Frontal cortex (tissue), 4 donors: ENCODE measurements around the gene DNAJC10. TPM values are rescaled to one million over a fixed set of nuclear protein-coding genes. Genes with fewer than 3 reads are reported as not detected.
A peak's percentile ranks its signal among the peaks of the same experiment; 100 is the strongest.
"Not testable (repeated sequence)": the region's sequence is repeated elsewhere in the genome, so short reads cannot be mapped to it uniquely, and the experiment has no call there.

ENCODE experiments used
- DNase-seq, 2 donors: peaks; one replicate each; pipeline ENCODE4 v3.0.0; 2012; ENCODE audit warnings: low spot score in 2 of 2
- FAIRE-seq: peaks from 2 replicates; lab custom pipeline; 2012; peaks lifted over from hg19 to GRCh38; lab: Jason Lieb, UNC
- total RNA-seq: library from RNA; depleted of rRNA; stranded (reverse); fragments of >200 nt; gene quantifications from one replicate; pipeline ENCODE4 v1.2.3, GENCODE V29; 2014
- donor health status: control.
- donor health status: control.
- donor health status: control.

The DNAJC10 gene
- total RNA-seq, 1 donor from 2014 or later, result 44.0 TPM

DNA sequence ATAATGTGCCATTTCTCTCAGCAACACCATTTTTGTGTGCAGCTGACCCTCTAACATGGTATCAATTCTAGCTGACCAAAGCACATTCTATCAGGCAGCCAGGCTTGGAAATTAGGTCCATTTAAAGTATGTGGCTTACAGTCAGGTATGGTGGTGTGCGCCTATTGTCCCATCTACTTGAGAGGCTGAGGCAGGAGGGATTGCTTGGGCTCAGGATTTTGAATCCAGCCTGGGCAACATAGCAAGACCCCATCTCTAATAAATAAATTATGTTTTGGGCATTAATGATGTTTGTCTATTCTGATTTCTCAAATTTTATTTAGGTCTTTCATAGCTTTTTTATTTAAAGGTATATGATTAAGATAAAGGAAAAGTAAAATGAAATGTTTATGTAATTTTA is 63.3 kb downstream of the DNAJC10 start:
- DNase-seq (no peak), FAIRE-seq (peak; percentile 48)

- FAIRE-seq, DNase-seq: not testable (repeated sequence)
Measured at GRCh38 chr2:182781099-182781498, 65.0 kb downstream of the DNAJC10 start.

GRCh38 chr2:182782686-182783085 is 66.6 kb downstream of the DNAJC10 start:
- not testable (repeated sequence) for DNase-seq, FAIRE-seq

DNA sequence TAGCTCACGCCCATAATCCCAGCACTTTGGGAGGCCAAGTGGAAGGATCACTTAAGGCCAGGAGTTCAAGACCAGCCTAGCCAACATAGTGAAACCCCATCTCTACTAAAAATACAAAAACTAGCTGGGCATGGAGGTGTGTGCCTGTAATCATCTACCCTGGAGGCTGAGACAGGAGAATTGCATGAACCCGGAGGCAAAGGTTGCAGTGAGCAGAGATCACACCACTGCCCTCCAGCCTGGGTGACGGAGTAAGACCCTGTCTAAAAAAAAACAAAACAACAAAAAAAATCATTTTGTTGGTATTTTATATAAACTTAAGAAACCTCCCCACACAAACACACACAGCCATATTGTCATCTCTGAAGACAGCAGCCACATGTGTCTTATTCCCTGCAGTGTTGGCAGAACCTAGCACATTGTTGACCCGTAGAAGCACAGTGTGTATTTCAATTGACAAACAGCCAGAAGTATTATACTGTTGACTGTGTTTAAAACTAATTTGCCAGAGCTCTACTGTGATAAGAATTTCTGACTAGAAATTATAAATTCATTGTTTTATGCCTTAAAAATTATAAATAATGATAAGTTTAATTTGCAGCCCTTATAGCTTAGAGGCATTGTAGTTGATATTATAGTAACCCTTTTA is 68.1 kb downstream of the DNAJC10 start:
- no peak for FAIRE-seq
- no peak for DNase-seq

DNA sequence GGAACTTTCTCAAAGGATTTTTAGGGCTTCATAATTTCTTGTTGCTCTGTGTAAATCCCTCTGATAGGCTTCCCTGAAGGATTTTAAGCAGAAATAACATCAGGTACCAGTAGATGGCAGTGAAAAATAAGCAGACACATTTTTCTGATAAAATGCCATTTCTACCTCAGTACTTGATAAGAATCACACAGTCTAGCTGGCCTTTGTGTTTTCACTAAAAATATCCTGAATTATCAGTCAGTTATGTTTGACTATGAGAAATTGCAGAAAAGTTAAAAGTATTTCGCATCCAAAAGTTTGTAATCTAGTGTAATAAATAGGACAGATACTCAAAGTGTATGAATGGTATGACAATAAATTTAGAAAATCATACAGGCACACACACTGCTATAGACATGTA is 68.7 kb downstream of the DNAJC10 start:
- peak; percentile 30 for FAIRE-seq
- DNase-seq, result peak; percentile 1 to 8

DNA sequence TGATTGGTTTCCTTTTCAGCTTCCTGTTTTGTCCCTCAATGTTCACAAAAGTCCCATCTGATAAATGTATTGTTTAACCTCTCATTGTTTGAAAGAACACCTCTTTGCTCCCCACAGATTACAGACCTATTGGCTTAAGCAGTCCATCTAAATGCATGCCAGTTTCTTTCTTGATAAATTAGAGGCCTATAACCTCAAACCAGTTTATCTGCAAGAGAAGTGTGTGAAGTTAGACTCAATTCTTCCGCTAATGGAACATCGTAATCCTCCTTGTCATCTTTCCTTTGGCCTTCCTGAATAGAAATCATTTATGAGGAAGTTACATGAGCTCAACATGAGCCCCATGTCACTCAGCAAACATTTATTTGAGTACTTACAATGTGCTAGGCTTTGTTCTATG is 76.4 kb downstream of the DNAJC10 start:
- no peak for DNase-seq
- no peak for FAIRE-seq

GRCh38 chr2:182798736-182799135 is 82.7 kb downstream of the DNAJC10 start:
- FAIRE-seq, result no peak

DNA sequence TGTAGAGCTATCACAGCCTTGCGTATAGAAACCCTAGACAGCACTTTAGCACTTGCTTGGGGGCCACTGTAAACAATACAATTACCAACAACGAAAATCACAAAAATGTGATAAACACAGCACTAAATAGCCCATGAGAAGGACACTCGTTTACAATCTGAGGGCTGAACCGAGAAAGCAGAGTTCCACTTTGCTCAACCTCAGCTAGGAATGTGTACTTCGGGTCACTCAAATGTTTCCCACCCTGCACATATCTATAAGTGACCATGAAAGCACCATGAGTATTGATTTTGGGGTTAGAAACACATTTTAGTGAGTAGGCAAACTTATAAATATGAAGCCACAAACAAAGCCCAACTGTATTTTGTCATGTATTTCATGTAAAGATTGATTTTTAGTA is 88.1 kb downstream of the DNAJC10 start:
- FAIRE-seq, result no peak
- no peak for DNase-seq

More at GRCh38 chr2:182798736-182799135, 82.7 kb downstream of the DNAJC10 start:
- no peak for DNase-seq

DNA sequence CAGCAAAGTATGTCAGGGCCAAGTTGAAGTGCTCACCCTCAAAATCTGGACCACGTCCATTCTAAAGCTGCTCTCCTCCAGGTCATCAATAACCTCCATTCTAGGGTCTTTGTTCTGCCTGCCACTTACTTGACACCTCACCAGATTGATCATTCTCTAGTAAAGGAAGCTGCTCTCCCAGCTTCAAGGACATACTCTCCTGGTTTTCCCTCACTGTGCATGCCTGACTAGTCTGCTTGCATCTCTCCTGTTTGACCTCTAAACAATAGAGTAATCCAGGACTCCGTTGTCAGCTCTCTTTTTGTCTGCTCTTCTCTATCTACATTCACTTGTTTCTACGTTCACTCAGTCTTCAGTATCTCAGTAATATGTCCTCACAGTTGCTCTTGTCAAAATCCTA is 91.3 kb downstream of the DNAJC10 start:
- DNase-seq, result no peak
- no peak for FAIRE-seq

- no peak for DNase-seq
- no peak for FAIRE-seq
Measured at GRCh38 chr2:182810087-182810486, 94.0 kb downstream of the DNAJC10 start.

DNA sequence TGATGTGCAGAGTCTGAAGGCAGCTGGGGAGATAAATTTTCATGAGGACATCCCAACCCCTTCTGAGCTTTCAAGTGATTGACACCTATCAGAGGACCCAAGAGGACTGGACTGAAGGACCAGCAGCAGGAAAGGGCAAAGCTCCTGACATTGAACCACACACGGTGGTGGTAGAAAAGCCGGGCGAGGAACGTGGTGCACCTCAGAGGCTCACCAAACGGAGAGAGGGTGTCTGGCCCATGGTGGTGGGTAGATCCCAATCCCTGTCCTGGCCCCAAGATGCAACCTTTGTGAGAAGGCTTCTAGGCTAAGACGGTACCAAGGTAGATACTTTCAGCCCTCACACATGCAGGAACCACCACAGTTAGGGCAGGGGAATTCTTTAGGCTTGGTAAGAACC is 98.3 kb downstream of the DNAJC10 start:
- DNase-seq (no peak), FAIRE-seq (no peak)

GRCh38 chr2:182814804-182815203 is 98.7 kb downstream of the DNAJC10 start:
- FAIRE-seq (no peak), DNase-seq (no peak)

DNA sequence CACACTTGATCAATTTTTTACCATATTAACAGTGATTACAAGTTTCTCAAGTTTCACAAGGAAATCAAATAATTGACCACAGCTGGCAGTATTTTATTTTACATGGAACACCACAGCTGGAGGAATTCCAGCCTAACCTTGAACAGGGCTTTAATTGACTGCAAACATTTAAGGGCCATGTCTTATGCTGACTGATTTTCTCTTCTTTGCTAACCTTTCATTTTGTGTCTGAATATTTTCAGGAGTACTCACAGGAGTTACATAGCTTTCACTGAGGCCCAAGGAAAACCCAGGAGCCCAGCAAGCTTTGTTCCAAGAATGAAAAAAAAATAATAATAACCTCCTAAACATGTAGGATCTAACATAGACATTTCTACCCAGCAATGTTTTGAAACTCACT is 100.8 kb downstream of the DNAJC10 start:
- DNase-seq (no peak), FAIRE-seq (no peak)

DNA sequence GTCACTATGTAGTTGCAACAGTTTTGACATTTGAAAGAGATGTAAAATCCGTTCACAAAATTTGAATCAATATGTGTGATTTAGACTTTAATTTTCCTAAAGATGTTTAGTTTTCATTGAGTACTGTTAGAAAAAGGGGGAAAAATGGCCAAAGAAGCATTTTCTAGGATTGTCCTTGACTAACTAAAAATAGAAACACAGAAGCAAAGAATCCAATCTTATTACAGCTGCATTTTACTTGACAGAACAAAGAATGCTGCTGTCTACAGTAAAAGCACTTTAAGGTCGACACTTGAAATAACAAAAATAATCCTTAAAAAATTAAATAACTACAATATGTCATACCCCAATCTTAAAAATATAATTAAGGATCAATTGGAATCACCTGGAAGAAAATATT is 101.5 kb downstream of the DNAJC10 start:
- no peak for FAIRE-seq
- DNase-seq, result no peak

GRCh38 chr2:182818501-182818900 is 102.4 kb downstream of the DNAJC10 start:
- no peak for FAIRE-seq

GRCh38 chr2:182818925-182819324 is 102.9 kb downstream of the DNAJC10 start:
- FAIRE-seq (no peak), DNase-seq (no peak)

More at GRCh38 chr2:182818501-182818900, 102.4 kb downstream of the DNAJC10 start:
- no peak for DNase-seq

GRCh38 chr2:182819412-182819811 is 103.4 kb downstream of the DNAJC10 start:
- DNase-seq, result no peak
- no peak for FAIRE-seq

- FAIRE-seq (no peak), DNase-seq (no peak)
Measured at GRCh38 chr2:182821182-182821581, 105.1 kb downstream of the DNAJC10 start.

DNA sequence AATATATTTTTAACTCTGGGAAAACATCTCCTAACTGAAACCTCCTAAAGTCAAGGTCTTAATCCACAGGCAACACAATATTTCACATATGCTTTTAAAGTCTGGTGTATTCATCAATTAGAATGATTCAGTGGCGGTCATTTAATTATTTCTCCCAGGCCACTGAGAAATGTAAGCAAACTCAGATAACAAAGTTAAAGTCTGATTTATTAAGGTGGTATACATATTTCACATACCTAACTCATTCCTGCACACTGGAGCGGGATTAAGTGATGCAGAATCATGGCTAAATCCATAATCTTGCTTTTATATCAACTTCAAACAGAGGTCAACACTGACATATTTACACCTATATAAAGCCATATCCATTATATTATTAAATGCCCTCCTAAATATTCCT is 106.7 kb downstream of the DNAJC10 start:
- FAIRE-seq (no peak), DNase-seq (no peak)

GRCh38 chr2:182824056-182824766 is 108.2 kb downstream of the DNAJC10 start:
- FAIRE-seq (no peak), DNase-seq (no peak)

DNA sequence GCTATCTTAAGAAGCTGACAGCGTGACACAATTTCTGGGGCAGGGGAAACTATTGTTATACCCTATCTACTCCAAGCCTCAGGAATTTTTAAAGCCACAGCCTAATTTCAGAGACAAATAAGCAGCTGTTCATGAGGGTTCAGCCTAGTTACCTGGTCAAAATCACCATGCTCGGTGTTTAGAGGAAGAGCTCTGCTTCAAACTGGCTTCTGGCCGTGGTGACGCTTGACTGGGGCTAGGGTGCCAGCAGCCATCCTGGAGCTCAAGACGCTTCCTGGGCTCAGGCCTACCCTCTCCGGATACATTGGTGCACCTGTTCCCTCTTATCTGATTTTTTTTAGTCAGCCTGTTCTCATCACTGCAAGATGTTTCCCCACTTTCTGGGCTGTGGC is 108.7 kb downstream of the DNAJC10 start:
- DNase-seq, result no peak
- no peak for FAIRE-seq

DNA sequence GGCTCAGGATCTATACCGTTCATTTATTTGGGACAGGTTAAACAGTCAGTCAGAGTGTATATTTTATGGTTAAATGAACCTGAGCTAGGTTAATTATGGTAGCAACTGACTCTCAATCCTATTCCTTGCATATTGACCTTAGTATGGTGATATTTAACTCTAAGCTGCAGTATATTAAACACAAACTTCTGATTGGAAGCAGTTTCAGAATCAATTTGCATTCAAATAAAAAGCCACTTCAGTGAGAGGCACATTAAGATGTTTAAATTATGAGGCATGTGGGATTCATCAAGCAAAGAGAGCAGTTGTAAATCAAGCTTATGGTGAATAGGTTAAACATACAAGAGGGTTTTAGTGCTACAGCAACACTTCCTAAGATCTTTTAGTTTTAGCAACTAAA is 110.0 kb downstream of the DNAJC10 start:
- DNase-seq (no peak), FAIRE-seq (no peak)
